GM18951 (cell line): ENCODE data around the gene C1orf115.

ENCODE experiments used
- POLR2A ChIP-seq: IDR thresholded peaks from 4 replicates; pipeline ENCODE4 v1.6.1; 2011; ENCODE audit warnings: mild to moderate bottlenecking; ENCODE audit not compliant: insufficient read length, insufficient read depth; ENCODE audit errors: extremely low read depth
- in situ Hi-C: fragments of 300-500 bp; cut with MboI; formaldehyde crosslinking; loops from one replicate; pipeline ENCODE4 v1.12.0; 2022; ENCODE audit warnings: low sequenced_read_pairs, mixed read lengths, inconsistent platforms; ENCODE audit not compliant: unreplicated experiment

The C1orf115 gene

GRCh38 chr1:220690140-220691052 lies at the start of gene C1orf115:
Gene C1orf115 (plus strand): TSS chr1:220690363. CDS start chr1:220690403, 40 bp downstream.
- peak; percentile 56 for TF ChIP-seq POLR2A
- in situ Hi-C loops: no loop called here

GRCh38 chr1:220642285-220642684 lies 47.9 kb upstream of the C1orf115 start:
- in situ Hi-C loops: no loop called here
- no peak for TF ChIP-seq POLR2A

- in situ Hi-C loops: no loop called here
- TF ChIP-seq POLR2A: no peak
These were observed 37.2 kb upstream of the C1orf115 start for GRCh38 chr1:220652995-220653394.

GRCh38 chr1:220655509-220655908 lies 34.7 kb upstream of the C1orf115 start:
- in situ Hi-C loops: no loop called here

GRCh38 chr1:220655961-220656740 lies 34.0 kb upstream of the C1orf115 start:
- in situ Hi-C loops: no loop called here
- no peak for TF ChIP-seq POLR2A

More at GRCh38 chr1:220655509-220655908, 34.7 kb upstream of the C1orf115 start:
- no peak for TF ChIP-seq POLR2A

- in situ Hi-C loops: no loop called here
- TF ChIP-seq POLR2A: no peak
These were observed 23.8 kb upstream of the C1orf115 start for GRCh38 chr1:220666349-220666748.

- no peak for TF ChIP-seq POLR2A
- in situ Hi-C loops: no loop called here
These were observed 21.2 kb upstream of the C1orf115 start for GRCh38 chr1:220669005-220669404.

- TF ChIP-seq POLR2A: no peak
- in situ Hi-C loops: no loop called here
These were observed 19.8 kb upstream of the C1orf115 start for GRCh38 chr1:220670365-220670764.

GRCh38 chr1:220673921-220674320 lies 16.2 kb upstream of the C1orf115 start:
- TF ChIP-seq POLR2A: no peak
- in situ Hi-C loops: no loop called here

GRCh38 chr1:220677251-220677650 lies 12.9 kb upstream of the C1orf115 start:
- in situ Hi-C loops: no loop called here
- TF ChIP-seq POLR2A: no peak

- in situ Hi-C loops: loop anchor here (10.0 kb wide), 1 partner anchor 105 kb away; the partner anchor contains the start of gene MTARC1
These were observed 10.0 kb upstream of the C1orf115 start for GRCh38 chr1:220680085-220680687.

GRCh38 chr1:220681220-220681880 lies 8.8 kb upstream of the C1orf115 start:
- TF ChIP-seq POLR2A: no peak
- in situ Hi-C loops: loop anchor here (10.0 kb wide), 1 partner anchor 103 kb away; the partner anchor contains the start of gene MTARC1

More at GRCh38 chr1:220680085-220680687, 10.0 kb upstream of the C1orf115 start:
- no peak for TF ChIP-seq POLR2A

GRCh38 chr1:220682901-220683576 lies 7.1 kb upstream of the C1orf115 start:
- in situ Hi-C loops: loop anchor here (10.0 kb wide), 1 partner anchor 102 kb away; the partner anchor contains the start of gene MTARC1
- no peak for TF ChIP-seq POLR2A

- in situ Hi-C loops: loop anchor here (10.0 kb wide), 1 partner anchor 101 kb away; the partner anchor contains the start of gene MTARC1
These were observed 6.4 kb upstream of the C1orf115 start for GRCh38 chr1:220683716-220684115.
